ENCODE results near the gene MRPL39.

The MRPL39 gene

DNA sequence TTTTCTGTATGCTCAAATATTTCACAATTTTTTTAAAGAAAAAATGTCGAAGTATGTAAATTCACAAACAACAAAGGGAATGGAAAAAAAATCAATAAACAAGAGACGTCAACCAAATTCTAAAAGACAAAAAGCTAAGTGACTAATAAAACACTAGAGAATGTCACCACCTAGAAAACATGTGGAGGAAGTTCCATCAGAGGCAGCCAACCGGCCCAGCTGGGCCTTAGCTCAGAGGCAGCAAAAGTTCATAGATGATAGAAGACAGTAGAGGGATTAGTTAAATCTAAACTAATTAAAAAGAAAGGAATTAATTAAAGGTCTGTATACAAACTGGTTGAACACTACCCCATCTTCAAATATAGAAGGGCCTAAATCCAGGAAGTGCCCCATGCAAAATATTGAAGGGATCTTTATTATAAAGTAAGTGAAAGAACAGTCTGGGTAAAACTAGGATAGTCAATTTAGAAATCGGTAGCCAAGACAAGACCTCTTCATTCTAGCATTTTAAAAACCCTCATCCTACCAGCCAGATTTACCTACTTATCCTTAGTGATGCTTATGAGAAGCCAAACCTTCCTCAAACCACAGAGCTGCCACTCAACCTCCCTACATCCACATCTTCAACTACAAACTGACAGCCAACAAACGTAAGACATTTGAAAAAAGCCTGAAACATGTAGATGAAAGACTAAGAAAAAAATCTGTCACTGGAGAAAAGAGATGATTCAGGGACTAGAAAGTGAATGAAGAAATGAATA is 23.7 kb downstream of the MRPL39 start:
- DNase-seq (ENCODE audit: low read depth): no peak
- TF ChIP-seq CTCF (IDR thresholded peaks at IDR 0.05; ENCODE audit: low read length, missing control alignments): no peak
- no peak overlapping the region for H3K4me3 ChIP-seq (replicated peaks; ENCODE audit: low read depth, low read length)

- no peak overlapping the region for H3K4me3 ChIP-seq (replicated peaks; ENCODE audit: low read depth, low read length)
- TF ChIP-seq CTCF (IDR thresholded peaks at IDR 0.05; ENCODE audit: low read length, missing control alignments): no peak
- DNase-seq (ENCODE audit: low read depth): no peak
These were observed 24.4 kb downstream of the MRPL39 start for GRCh38 chr21:25582888-25583287.

- DNase-seq (ENCODE audit: low read depth): no peak
- H3K4me3 ChIP-seq (replicated peaks; ENCODE audit: low read depth, low read length): no peak overlapping the region
- no peak for TF ChIP-seq CTCF (IDR thresholded peaks at IDR 0.05; ENCODE audit: low read length, missing control alignments)
These were observed 25.0 kb downstream of the MRPL39 start for GRCh38 chr21:25582164-25582790.

DNA sequence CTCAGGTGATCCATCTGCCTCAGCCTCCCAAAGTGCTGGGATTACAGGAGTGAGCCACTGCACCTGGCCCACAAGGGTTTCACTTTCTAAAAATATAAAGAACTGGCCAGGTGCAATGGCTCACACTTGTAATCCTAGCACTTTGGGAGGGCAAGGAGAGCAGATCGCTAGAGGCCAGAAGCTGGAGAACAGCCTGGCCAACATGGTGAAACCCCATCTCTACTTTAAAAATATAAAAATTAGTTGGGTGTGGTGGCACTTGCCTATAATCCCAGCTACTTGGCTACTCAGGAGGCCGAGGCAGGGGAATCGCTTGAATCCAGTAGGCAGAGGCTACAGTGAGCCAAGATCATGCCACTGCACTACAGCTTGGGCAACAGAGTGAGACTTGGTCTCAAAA is 25.7 kb downstream of the MRPL39 start:
- no peak for TF ChIP-seq CTCF (IDR thresholded peaks at IDR 0.05; ENCODE audit: low read length, missing control alignments)
- no peak overlapping the region for H3K4me3 ChIP-seq (replicated peaks; ENCODE audit: low read depth, low read length)
- DNase-seq (ENCODE audit: low read depth): no peak

- DNase-seq (ENCODE audit: low read depth): no peak
- no peak for TF ChIP-seq CTCF (IDR thresholded peaks at IDR 0.05; ENCODE audit: low read length, missing control alignments)
- H3K4me3 ChIP-seq (replicated peaks; ENCODE audit: low read depth, low read length): no peak overlapping the region
These were observed 26.4 kb downstream of the MRPL39 start for GRCh38 chr21:25580912-25581260.

GRCh38 chr21:25579226-25580013 is 27.9 kb downstream of the MRPL39 start:
- H3K4me3 ChIP-seq (replicated peaks; ENCODE audit: low read depth, low read length): no peak overlapping the region
- no peak for TF ChIP-seq CTCF (IDR thresholded peaks at IDR 0.05; ENCODE audit: low read length, missing control alignments)
- DNase-seq (ENCODE audit: low read depth): no peak
